HFF-Myc (cell line): ENCODE results near the gene SLC2A6.

Experiments
- DNase-seq: peaks from one replicate; pipeline ENCODE4 v3.0.0-alpha.2; 2011; ENCODE audit warnings: low read depth; ENCODE audit errors: extremely low read depth
- H3K4me3 ChIP-seq: replicated peaks from 2 replicates; pipeline ENCODE4 v1.5.1; 2011; ENCODE audit warnings: low read depth, mild to moderate bottlenecking, control low read depth, low read length
- TF ChIP-seq, protein P1 (sequence below): IDR thresholded peaks from 2 replicates; pipeline ENCODE4 v1.5.1; 2012; ENCODE audit warnings: mild to moderate bottlenecking, low read depth, low read length, control low read depth; ENCODE audit errors: missing control alignments

Gene SLC2A6

DNA sequence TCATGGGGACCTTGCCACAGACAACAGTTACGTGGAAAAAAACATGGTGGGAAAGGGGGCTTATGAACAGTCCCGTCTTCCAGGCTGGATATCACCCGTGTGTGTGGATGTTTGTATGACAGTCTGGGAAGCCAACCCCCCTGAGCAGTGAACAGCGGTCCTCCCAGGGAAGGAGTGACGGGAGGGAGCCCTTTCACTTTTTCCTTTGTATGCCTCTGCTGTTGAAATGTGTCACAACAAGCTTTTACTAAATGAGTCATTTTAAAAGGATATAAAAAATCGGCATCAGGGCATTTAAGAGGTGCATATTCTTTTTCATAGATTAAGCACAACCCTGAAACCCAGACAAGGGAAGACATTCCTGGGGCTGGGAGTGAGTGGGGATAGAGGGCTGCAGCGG lies 40.8 kb upstream of the SLC2A6 start:
- TF ChIP-seq, protein P1, sequence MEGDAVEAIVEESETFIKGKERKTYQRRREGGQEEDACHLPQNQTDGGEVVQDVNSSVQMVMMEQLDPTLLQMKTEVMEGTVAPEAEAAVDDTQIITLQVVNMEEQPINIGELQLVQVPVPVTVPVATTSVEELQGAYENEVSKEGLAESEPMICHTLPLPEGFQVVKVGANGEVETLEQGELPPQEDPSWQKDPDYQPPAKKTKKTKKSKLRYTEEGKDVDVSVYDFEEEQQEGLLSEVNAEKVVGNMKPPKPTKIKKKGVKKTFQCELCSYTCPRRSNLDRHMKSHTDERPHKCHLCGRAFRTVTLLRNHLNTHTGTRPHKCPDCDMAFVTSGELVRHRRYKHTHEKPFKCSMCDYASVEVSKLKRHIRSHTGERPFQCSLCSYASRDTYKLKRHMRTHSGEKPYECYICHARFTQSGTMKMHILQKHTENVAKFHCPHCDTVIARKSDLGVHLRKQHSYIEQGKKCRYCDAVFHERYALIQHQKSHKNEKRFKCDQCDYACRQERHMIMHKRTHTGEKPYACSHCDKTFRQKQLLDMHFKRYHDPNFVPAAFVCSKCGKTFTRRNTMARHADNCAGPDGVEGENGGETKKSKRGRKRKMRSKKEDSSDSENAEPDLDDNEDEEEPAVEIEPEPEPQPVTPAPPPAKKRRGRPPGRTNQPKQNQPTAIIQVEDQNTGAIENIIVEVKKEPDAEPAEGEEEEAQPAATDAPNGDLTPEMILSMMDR: no peak
- no peak for DNase-seq

DNA sequence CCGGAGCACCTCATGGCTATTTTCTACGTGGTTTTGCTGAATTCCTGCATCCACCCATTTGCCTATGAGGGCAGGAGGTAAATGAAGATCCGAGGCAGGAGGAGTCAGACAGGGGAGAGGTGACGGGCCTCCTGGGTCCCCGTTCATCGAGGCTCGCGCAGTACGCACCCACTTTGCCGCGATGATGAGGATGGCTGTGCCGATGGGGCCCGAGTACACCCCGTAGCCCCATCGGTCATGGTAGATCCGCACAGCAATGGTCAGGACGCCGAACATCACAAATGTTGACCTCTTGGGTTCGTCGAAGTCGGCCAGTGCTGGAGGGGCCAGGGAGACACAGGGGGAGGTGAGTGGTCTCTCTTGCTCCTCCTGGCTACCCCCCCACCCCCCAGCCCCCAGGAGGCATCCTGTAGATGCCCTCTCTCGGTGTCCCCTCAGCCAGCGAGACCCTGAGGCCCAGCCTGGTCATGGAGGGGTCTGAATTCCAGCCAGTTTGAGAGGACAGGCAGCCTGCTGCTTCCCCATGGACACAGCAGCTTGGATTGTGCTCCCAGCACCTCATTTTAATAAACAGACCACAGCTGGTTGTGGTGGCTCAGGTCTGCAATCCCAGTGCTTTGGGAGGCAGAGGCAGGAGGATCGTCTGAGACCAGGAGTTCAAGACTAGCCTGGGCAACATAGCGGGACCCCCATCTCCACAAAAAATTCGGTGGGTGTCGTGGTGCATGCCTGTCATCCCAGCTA lies 40.0 kb upstream of the SLC2A6 start:
- no peak overlapping the region for H3K4me3 ChIP-seq
- DNase-seq: no peak
- TF ChIP-seq, protein P1: no peak

More for the DNA sequence above, 40.8 kb upstream of the SLC2A6 start:
- H3K4me3 ChIP-seq: no peak overlapping the region

DNA sequence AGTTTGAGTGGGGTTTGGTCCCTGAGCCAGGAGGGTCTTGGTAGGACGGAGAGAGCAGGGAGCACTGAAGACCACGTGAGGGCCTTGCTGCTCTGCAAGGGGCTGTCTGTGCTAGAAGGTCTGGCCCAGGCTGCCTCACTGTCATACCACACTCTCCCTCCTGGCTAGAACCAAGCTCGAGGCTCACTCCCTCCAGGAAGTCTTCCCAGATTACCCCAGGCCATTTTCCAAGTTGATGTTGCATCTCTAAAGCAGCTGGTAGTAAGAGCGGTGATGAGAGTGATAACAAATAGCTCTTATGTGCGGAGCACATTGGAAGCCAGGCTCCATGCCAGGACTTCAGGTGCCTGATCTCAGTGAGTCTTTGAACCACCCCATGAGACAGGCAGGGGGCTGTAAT lies 39.3 kb upstream of the SLC2A6 start:
- no peak overlapping the region for H3K4me3 ChIP-seq
- DNase-seq: no peak
- TF ChIP-seq, protein P1: no peak

DNA sequence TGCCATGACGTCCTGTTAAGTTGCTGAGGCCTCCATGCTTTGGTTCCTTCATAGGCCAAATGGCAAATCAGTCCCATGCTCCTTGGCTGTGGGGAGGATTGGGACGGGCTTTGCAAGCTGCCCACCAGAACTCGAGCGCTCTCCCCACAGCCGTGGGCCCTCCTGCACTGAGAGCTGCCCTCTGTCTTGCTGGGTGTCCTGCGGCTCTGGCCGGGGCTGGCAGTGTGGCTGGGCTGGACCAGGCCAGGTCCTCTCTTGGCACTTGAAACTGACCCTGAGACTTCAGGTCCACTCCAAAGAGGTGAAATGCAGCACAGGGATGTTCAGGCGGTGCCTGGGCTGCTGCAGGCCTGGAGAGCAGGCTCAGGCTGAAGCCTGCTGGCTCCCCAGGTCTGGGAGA lies 38.8 kb upstream of the SLC2A6 start:
- TF ChIP-seq, protein P1: no peak
- no peak for DNase-seq
- no peak overlapping the region for H3K4me3 ChIP-seq

DNA sequence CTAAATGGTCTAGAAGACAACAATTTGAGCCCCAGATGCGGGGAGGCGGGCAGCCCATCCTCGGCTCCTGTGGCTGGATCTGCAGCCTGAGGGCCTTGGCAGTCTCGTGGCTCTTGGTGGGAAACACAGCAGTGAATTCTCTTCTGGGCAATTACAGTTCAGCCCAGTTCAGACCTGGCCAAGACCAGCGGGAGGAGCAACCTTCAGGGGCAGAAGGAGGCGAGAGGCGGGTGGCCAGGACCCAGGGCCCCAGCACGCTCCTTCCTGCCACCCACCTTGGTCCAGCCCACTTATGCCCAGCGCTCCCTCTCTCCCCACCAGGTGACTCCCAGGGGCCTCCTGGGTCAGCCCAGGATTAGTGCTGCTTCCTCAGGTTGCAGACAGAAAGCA lies 38.1 kb upstream of the SLC2A6 start:
- TF ChIP-seq, protein P1: no peak
- H3K4me3 ChIP-seq: no peak overlapping the region
- DNase-seq: no peak

DNA sequence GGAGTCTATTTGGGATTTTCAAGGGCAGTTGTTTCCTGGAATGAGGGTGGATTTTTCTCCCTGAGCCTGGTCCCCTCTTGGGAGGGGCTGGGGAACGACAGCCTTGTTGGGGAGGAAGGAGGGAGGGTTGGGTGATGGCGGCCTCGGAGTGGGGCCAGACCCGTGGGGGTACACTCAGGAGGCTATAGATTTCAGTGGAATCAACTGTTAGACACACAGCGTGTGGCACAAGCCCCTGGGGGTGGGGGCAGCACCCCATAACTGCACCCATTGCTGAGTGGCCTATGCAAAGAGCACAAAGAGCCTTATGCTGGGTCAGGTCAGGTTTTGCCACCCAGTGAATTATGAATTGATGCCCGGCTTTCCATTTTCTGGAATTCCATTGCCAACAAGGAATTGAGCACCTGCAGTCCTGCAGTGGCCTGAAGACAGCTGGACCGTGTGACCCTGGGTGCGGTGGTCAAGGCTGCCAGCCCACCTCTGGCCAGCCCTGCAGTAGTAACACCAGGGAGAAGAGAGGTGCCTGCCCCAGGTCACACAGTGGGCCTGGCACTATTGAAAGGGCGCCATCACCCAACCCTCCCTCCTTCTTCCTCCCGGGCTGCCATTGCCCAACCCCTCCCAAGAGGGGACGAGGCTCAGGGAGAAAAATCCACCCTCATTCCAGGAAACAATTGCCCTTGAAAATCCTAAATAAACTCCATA lies 37.5 kb upstream of the SLC2A6 start:
- TF ChIP-seq, protein P1: no peak
- H3K4me3 ChIP-seq: no peak overlapping the region
- DNase-seq: no peak
